K562 (cell line): Measurements from ENCODE around the gene SUGT1. TPM values are rescaled to one million over a fixed set of nuclear protein-coding genes. Genes with fewer than 3 reads are reported as not detected.

Experiments used
- ATAC-seq: fragments of 200-7000 bp; cut with Tn5 transposase; 3 replicates; pipeline ENCODE4 v1.9.1; 2020; ENCODE audit warnings: moderate library complexity
- BruUV-seq: library from RNA; stranded (reverse); fragments of 400-500 nt; replicated peaks from 2 replicates; lab custom pipeline; 2021; lab: Mats Ljungman, UMichigan
- CTCF ChIA-PET: fragments of 300-600 bp; formaldehyde crosslinking; extraction: SDS; loops from one replicate; lab custom pipeline; 2021; ENCODE audit warnings: low intra/inter-chr PET ratio; lab: Yijun Ruan, JAX
- POLR2A ChIA-PET: fragments of 300-600, 350-650 bp; sonication (Branson Sonifier 250); formaldehyde crosslinking; extraction: SDS; loops from one replicate; lab custom pipeline; 2021; ENCODE audit warnings: antibody characterized with exemption, inconsistent platforms; lab: Yijun Ruan, JAX
- DNase-seq, 4 experiments: peaks; one replicate each; pipeline versions ENCODE4 v3.0.0 to v3.0.0-alpha.2; 2011 to 2018; ENCODE audit warnings: low spot score in 3 of 4, mixed read lengths in 3 of 4; ENCODE audit errors: extremely low read depth in 1 of 4
- FAIRE-seq: peaks from 2 replicates; lab custom pipeline; 2011; peaks lifted over from hg19 to GRCh38; lab: Jason Lieb, UNC
- H2AFZ ChIP-seq: 2 replicates; pipeline ENCODE4 v1.6.0; 2011; ENCODE audit warnings: low read depth, low read length, control low read depth, inconsistent platforms
- H3K27ac ChIP-seq: fragments of 200-600 bp; 3 replicates; pipeline ENCODE4 v1.8.0; 2011; ENCODE audit warnings: low read depth, mild to moderate bottlenecking, control low read depth, inconsistent platforms, low read length, moderate library complexity, mixed read lengths; ENCODE audit errors: extremely low read depth
- H3K27me3 ChIP-seq, 2 experiments: fragments of 300-600 bp in 1 of 2; 2 replicates in 1 of 2; 3 replicates in 1 of 2; pipeline versions ENCODE4 v1.6.0 to v1.8.0; 2011; ENCODE audit warnings: inconsistent platforms in 2 of 2, low read length in 2 of 2, mild to moderate bottlenecking in 1 of 2, mixed read lengths in 1 of 2, moderate library complexity in 1 of 2; ENCODE audit not compliant: control insufficient read depth in 2 of 2, insufficient read depth in 2 of 2
- H3K36me3 ChIP-seq: fragments of 300-600 bp; 3 replicates; pipeline ENCODE4 v1.8.0; 2011; ENCODE audit warnings: mild to moderate bottlenecking, low read length, inconsistent platforms; ENCODE audit not compliant: control insufficient read depth, insufficient read depth
- H3K4me1 ChIP-seq, 2 experiments: fragments of 200-600 bp in 1 of 2; replicated peaks in 1 of 2; 2 replicates in 1 of 2; 3 replicates in 1 of 2; pipeline versions ENCODE4 v1.5.1 to v1.8.0; 2011; ENCODE audit warnings: inconsistent platforms in 2 of 2, low read length in 2 of 2, mild to moderate bottlenecking in 1 of 2, mixed read lengths in 1 of 2, moderate library complexity in 1 of 2; ENCODE audit not compliant: control insufficient read depth in 2 of 2, insufficient read depth in 2 of 2
- H3K4me2 ChIP-seq: 2 replicates; pipeline ENCODE4 v1.6.1; 2011; ENCODE audit warnings: low read length, control low read depth, inconsistent platforms, mixed read lengths; ENCODE audit not compliant: insufficient read depth
- H3K4me3 ChIP-seq: fragments of 200-600 bp; sonication (generic), shearing (Covaris generic); 2 replicates; pipeline ENCODE4 v1.5.1; 2016; ENCODE audit warnings: control low read depth, inconsistent platforms
- H3K79me2 ChIP-seq: fragments of 200-600 bp; 3 replicates; pipeline ENCODE4 v1.8.0; 2011; ENCODE audit warnings: low read length, inconsistent platforms; ENCODE audit not compliant: control insufficient read depth, insufficient read depth
- H3K9ac ChIP-seq, 2 experiments: 2 replicates each; pipeline versions ENCODE4 v1.6.0 to v1.6.1; 2011; ENCODE audit warnings: low read depth in 2 of 2, low read length in 2 of 2, control low read depth in 1 of 2, inconsistent platforms in 1 of 2, mild to moderate bottlenecking in 1 of 2, mixed read lengths in 1 of 2; ENCODE audit not compliant: insufficient read depth in 1 of 2
- H3K9me1 ChIP-seq: one replicate; pipeline ENCODE4 v1.6.0; 2011; ENCODE audit warnings: inconsistent platforms, mild to moderate bottlenecking, low read length, moderate library complexity; ENCODE audit not compliant: control insufficient read depth, insufficient read depth
- H3K9me3 ChIP-seq: replicated peaks from 2 replicates; pipeline ENCODE4 v1.5.1; 2011; ENCODE audit warnings: low read depth, low read length, inconsistent platforms; ENCODE audit not compliant: control insufficient read depth, insufficient read depth
- H4K20me1 ChIP-seq: replicated peaks from 2 replicates; pipeline ENCODE4 v1.6.1; 2011; ENCODE audit warnings: low read length, inconsistent platforms, mixed read lengths; ENCODE audit not compliant: control insufficient read depth, insufficient read depth
- EP400 ChIP-seq: fragments of 450-650 bp; IDR thresholded peaks from 2 replicates; pipeline ENCODE4 v1.6.1; 2017; ENCODE audit warnings: antibody characterized with exemption, mild to moderate bottlenecking, moderate library complexity
- HDGF ChIP-seq: fragments of 450-650 bp; IDR thresholded peaks from 2 replicates; pipeline ENCODE4 v1.6.1; 2016
- HLTF ChIP-seq: fragments of 450-650 bp; IDR thresholded peaks from 2 replicates; pipeline ENCODE4 v1.6.1; 2016
- HOXB6 ChIP-seq: fragments of 250-450 bp; sonication (Bioruptor Pico); IDR thresholded peaks from 2 replicates; pipeline ENCODE4 v1.5.1; 2022; ENCODE audit warnings: mild to moderate bottlenecking, borderline replicate concordance
- KLF16 ChIP-seq: IDR thresholded peaks from 2 replicates; pipeline ENCODE4 v1.6.1; 2016; ENCODE audit warnings: antibody characterized with exemption
- MCM7 ChIP-seq, 2 experiments: fragments of 450-650 bp; IDR thresholded peaks; 2 replicates each; pipeline ENCODE4 v1.6.1; 2016 to 2018
- MYBL2 ChIP-seq, 2 experiments: fragments of 450-650 bp in 1 of 2; sonication (generic) in 1 of 2; formaldehyde crosslinking in 1 of 2; IDR thresholded peaks; 2 replicates each; pipeline versions ENCODE4 v1.6.1 to v1.8.1; 2017 to 2022; ENCODE audit warnings: borderline replicate concordance in 1 of 2, inconsistent platforms in 1 of 2, low read depth in 1 of 2, mild to moderate bottlenecking in 1 of 2, missing genetic modification reagents in 1 of 2, moderate library complexity in 1 of 2
- NEUROD1 ChIP-seq: fragments of 150-350 bp; IDR thresholded peaks from 2 replicates; pipeline ENCODE4 v1.6.1; 2014; ENCODE audit warnings: borderline replicate concordance, low read length, low read depth; ENCODE audit not compliant: partially characterized antibody
- NFYB ChIP-seq: IDR thresholded peaks from 2 replicates; pipeline ENCODE4 v1.6.1; 2011; ENCODE audit warnings: mild to moderate bottlenecking, moderate library complexity; ENCODE audit not compliant: insufficient read length; ENCODE audit errors: extremely low read depth
- NKRF ChIP-seq: fragments of 450-650 bp; IDR thresholded peaks from 2 replicates; pipeline ENCODE4 v1.6.1; 2016; ENCODE audit warnings: borderline replicate concordance
- SOX6 ChIP-seq: fragments of 450-650 bp; IDR thresholded peaks from 2 replicates; pipeline ENCODE4 v1.6.1; 2014; ENCODE audit warnings: mild to moderate bottlenecking
- SP2 ChIP-seq: IDR thresholded peaks from 2 replicates; pipeline ENCODE4 v1.6.1; 2011; ENCODE audit warnings: mild to moderate bottlenecking, low read depth, low read length, moderate library complexity; ENCODE audit not compliant: poor library complexity, severe bottlenecking; ENCODE audit errors: extremely low read depth
- TAF9B ChIP-seq: fragments of 450-650 bp; IDR thresholded peaks from 2 replicates; pipeline ENCODE4 v1.6.1; 2018; ENCODE audit warnings: mild to moderate bottlenecking; ENCODE audit not compliant: partially characterized antibody
- TCF3 ChIP-seq: sonication (generic); formaldehyde crosslinking; IDR thresholded peaks from 2 replicates; pipeline ENCODE4 v1.4.0; 2020; ENCODE audit warnings: mild to moderate bottlenecking, missing genetic modification reagents
- ZBTB8A ChIP-seq: fragments of 450-650 bp; IDR thresholded peaks from 2 replicates; pipeline ENCODE4 v1.6.1; 2018; ENCODE audit warnings: mild to moderate bottlenecking, moderate library complexity; ENCODE audit not compliant: partially characterized antibody
- ZKSCAN8 ChIP-seq: fragments of 200-800 bp; sonication (Bioruptor generic); IDR thresholded peaks from 2 replicates; pipeline ENCODE4 v1.6.1; 2016; ENCODE audit warnings: missing genetic modification characterization, missing compliant biosample characterization
- ZNF143 ChIP-seq: sonication (generic); formaldehyde crosslinking; IDR thresholded peaks from 2 replicates; pipeline ENCODE4 v1.9.0; 2022; ENCODE audit warnings: mild to moderate bottlenecking, missing genetic modification reagents
- ZNF592 ChIP-seq: fragments of 450-650 bp; IDR thresholded peaks from 2 replicates; pipeline ENCODE4 v1.6.1; 2017; ENCODE audit warnings: antibody characterized with exemption, mild to moderate bottlenecking
- WGBS: fragments of 100-300 bp; shearing (Covaris generic); methylation state at CpG from one replicate; pipeline ENCODE4 v1.1.6; 2016; ENCODE audit warnings: low coverage, mixed read lengths; ENCODE audit not compliant: insufficient coverage; ENCODE audit errors: missing lambda C conversion rate; 5-methylcytosine and 5-hydroxymethylcytosine counted together
- in situ Hi-C: fragments of 300-500 bp; cut with MboI; formaldehyde crosslinking; loops from 4 replicates; pipeline ENCODE4 v1.15.0; 2018; ENCODE audit warnings: inconsistent platforms, mixed read lengths
- intact Hi-C: fragments of 100-400 bp; cut with micrococcal nuclease; formaldehyde crosslinking; loops from 2 replicates; pipeline ENCODE4 v1.14.2; 2022
- polyA plus RNA-seq, 8 experiments: library from polyadenylated mRNA; depleted of rRNA in 4 of 8; stranded (reverse) in 5 of 8; unstranded in 3 of 8; fragments of >200 nt; fragmentation: Nextera tagmentation in 2 of 8; fragmentation: Illumina TruSeq in 1 of 8; extraction: Ambion mirVana in 2 of 8; extraction: Trizol in 1 of 8; gene quantifications; 2 replicates each; pipeline versions ENCODE4 v1.2.1 to v1.2.3, GENCODE V29; 2011 to 2014; ENCODE audit warnings: inconsistent platforms in 1 of 8, missing spikeins in 1 of 8
- total RNA-seq, 7 experiments: library from RNA; depleted of rRNA in 6 of 7; stranded (reverse); fragments of >200 nt in 6 of 7; fragmentation: Illumina TruSeq in 2 of 7; extraction: Trizol in 2 of 7; gene quantifications; 2 replicates each; pipeline versions ENCODE4 v1.2.1 to v1.2.3, GENCODE V29; 2011 to 2021; ENCODE audit warnings: low replicate concordance in 1 of 7

The SUGT1 gene
- total and polyA plus RNA-seq, 9 of the 15 experiments (the other 6 are each of a cell fraction or from before 2014, with no cell fraction given), result 38.1 to 67.1 (median 53.8) TPM

GRCh38 chr13:52695856-52696255 lies 43.2 kb downstream of the SUGT1 start (continued):
- TF ChIP-seq ZNF592 (no peak), TCF3 (CRISPR knock-in tag) (no peak), MYBL2 (IDR thresholded peaks at IDR 0.05; ENCODE audit: low read depth) (no peak), MYBL2 (CRISPR knock-in tag; IDR thresholded peaks at IDR 0.05; ENCODE audit: borderline replicate concordance) (no peak), KLF16 (no peak), ZNF143 (no peak)

GRCh38 chr13:52696566-52696965 lies 43.9 kb downstream of the SUGT1 start:
- no peaks in the 10 kb centered on the region for H3K27me3 ChIP-seq
- no peaks in the 10 kb centered on the region for H3K4me1 ChIP-seq
- ChIA-PET CTCF (no interaction called here), POLR2A (no interaction called here)
- no peaks in the 10 kb centered on the region for H3K36me3 ChIP-seq
- H3K9me1 ChIP-seq, result no peaks in the 10 kb centered on the region
- H3K4me2 ChIP-seq, result no peak overlapping the region
- no peaks in the 10 kb centered on the region for H3K79me2 ChIP-seq
- H4K20me1 ChIP-seq, result no peaks in the 10 kb centered on the region
- DNase-seq, result no peak
- no peak overlapping the region for H2AFZ ChIP-seq
- H3K27ac ChIP-seq, result no peak overlapping the region
- FAIRE-seq, result no peak
- no TSS peak for BruUV-seq
- H3K4me3 ChIP-seq, result no peak overlapping the region
- no peaks in the 10 kb centered on the region for H3K9me3 ChIP-seq
- H3K9ac ChIP-seq, result no peak overlapping the region
- in situ Hi-C loops, result no loop called here
- intact Hi-C loops, result no loop called here
- 89% methylated on average over 3 of the region's 5 CpGs for WGBS
- ATAC-seq, result no peak
- TF ChIP-seq SP2 (no peak), NKRF (no peak), ZKSCAN8 (no peak), TCF3 (CRISPR knock-in tag) (no peak), SOX6 (no peak), NEUROD1 (no peak), HLTF (no peak), MCM7 (IDR thresholded peaks at IDR 0.05) (no peak), TAF9B (no peak), NFYB (no peak), HDGF (no peak), HOXB6 (CRISPR knock-in tag) (no peak), ZBTB8A (no peak), EP400 (no peak)
